HL-60 (cell line): ENCODE measurements around the gene MET.

Source experiments
- DNase-seq, 2 experiments: peaks; one replicate each; pipeline ENCODE4 v3.0.0-alpha.2; 2010 to 2020; ENCODE audit warnings: low read depth in 1 of 2, low spot score in 1 of 2
- H3K27ac ChIP-seq: fragments of 250-450 bp; sonication (Bioruptor Pico); replicated peaks from 2 replicates; pipeline ENCODE4 v1.5.1; 2020; ENCODE audit warnings: mild to moderate bottlenecking, moderate library complexity
- H3K27me3 ChIP-seq: fragments of 250-450 bp; sonication (Bioruptor Pico); 2 replicates; pipeline ENCODE4 v1.5.1; 2021; ENCODE audit warnings: mild to moderate bottlenecking, moderate library complexity; ENCODE audit not compliant: insufficient read depth, poor library complexity, severe bottlenecking
- H3K4me3 ChIP-seq: replicated peaks from 2 replicates; pipeline ENCODE4 v1.5.1; 2011; ENCODE audit warnings: mild to moderate bottlenecking, control low read depth, low read length; ENCODE audit not compliant: insufficient read depth
- GABPA ChIP-seq: IDR thresholded peaks from 2 replicates; pipeline ENCODE4 v1.6.1; 2012; ENCODE audit warnings: low read depth
- POLR2AphosphoS5 ChIP-seq: IDR thresholded peaks from 2 replicates; pipeline ENCODE4 v1.6.1; 2012; ENCODE audit warnings: low read depth
- SPI1 ChIP-seq: IDR thresholded peaks from 2 replicates; pipeline ENCODE4 v1.6.1; 2012; ENCODE audit warnings: low read depth, mild to moderate bottlenecking, borderline replicate concordance
- TF ChIP-seq, protein P1 (sequence below): IDR thresholded peaks from 2 replicates; pipeline ENCODE4 v1.6.1; 2012; ENCODE audit warnings: low read depth; ENCODE audit not compliant: insufficient replicate concordance
- TF ChIP-seq, protein P2 (sequence below): IDR thresholded peaks from one replicate; pipeline ENCODE4 v1.5.1; 2011; ENCODE audit warnings: low read length, control low read depth, inconsistent platforms; ENCODE audit not compliant: insufficient read depth

The MET gene

DNA sequence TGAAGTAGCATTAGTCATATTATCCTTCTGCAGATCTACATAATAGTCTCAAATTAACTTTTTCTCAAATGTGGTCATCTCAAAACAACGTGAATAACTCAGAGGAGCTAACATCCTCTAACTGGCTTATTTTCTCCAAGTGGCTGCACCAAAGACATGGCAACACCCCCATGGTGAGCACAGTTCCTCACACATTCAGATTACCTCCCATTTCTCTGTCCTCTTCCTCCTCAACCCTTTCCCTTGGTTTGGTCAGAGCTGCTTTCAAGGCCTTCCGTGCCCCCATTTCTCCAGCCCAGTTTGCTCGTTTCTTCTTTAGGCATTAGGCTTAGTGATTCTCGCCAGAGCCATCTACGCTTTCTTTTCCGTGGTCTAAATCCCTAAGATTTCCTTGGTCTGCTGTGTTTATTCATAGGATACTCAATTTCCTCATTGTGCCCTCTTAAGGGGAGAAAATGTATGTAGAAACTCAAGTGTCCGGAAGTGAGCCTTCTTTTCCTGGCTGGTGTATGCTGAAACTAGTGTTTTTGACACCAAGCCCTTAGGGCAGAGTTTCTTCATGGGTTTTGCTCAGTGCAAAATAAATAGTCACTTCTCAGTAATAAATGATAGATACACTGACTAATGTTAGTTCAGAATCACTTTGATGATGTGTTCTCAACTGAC lies 2.6 kb downstream of the MET start:
- H3K4me3 ChIP-seq = no peak overlapping the region
- no peak for DNase-seq
- no peak overlapping the region for H3K27ac ChIP-seq
- H3K27me3 ChIP-seq = peaks cover 23% of the 10 kb centered on the region
- TF ChIP-seq, protein P1, sequence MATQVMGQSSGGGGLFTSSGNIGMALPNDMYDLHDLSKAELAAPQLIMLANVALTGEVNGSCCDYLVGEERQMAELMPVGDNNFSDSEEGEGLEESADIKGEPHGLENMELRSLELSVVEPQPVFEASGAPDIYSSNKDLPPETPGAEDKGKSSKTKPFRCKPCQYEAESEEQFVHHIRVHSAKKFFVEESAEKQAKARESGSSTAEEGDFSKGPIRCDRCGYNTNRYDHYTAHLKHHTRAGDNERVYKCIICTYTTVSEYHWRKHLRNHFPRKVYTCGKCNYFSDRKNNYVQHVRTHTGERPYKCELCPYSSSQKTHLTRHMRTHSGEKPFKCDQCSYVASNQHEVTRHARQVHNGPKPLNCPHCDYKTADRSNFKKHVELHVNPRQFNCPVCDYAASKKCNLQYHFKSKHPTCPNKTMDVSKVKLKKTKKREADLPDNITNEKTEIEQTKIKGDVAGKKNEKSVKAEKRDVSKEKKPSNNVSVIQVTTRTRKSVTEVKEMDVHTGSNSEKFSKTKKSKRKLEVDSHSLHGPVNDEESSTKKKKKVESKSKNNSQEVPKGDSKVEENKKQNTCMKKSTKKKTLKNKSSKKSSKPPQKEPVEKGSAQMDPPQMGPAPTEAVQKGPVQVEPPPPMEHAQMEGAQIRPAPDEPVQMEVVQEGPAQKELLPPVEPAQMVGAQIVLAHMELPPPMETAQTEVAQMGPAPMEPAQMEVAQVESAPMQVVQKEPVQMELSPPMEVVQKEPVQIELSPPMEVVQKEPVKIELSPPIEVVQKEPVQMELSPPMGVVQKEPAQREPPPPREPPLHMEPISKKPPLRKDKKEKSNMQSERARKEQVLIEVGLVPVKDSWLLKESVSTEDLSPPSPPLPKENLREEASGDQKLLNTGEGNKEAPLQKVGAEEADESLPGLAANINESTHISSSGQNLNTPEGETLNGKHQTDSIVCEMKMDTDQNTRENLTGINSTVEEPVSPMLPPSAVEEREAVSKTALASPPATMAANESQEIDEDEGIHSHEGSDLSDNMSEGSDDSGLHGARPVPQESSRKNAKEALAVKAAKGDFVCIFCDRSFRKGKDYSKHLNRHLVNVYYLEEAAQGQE = no peak
- no peak for TF ChIP-seq GABPA
- no peak for TF ChIP-seq POLR2AphosphoS5
- TF ChIP-seq SPI1 = no peak
- TF ChIP-seq, protein P2, sequence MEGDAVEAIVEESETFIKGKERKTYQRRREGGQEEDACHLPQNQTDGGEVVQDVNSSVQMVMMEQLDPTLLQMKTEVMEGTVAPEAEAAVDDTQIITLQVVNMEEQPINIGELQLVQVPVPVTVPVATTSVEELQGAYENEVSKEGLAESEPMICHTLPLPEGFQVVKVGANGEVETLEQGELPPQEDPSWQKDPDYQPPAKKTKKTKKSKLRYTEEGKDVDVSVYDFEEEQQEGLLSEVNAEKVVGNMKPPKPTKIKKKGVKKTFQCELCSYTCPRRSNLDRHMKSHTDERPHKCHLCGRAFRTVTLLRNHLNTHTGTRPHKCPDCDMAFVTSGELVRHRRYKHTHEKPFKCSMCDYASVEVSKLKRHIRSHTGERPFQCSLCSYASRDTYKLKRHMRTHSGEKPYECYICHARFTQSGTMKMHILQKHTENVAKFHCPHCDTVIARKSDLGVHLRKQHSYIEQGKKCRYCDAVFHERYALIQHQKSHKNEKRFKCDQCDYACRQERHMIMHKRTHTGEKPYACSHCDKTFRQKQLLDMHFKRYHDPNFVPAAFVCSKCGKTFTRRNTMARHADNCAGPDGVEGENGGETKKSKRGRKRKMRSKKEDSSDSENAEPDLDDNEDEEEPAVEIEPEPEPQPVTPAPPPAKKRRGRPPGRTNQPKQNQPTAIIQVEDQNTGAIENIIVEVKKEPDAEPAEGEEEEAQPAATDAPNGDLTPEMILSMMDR = no peak

DNA sequence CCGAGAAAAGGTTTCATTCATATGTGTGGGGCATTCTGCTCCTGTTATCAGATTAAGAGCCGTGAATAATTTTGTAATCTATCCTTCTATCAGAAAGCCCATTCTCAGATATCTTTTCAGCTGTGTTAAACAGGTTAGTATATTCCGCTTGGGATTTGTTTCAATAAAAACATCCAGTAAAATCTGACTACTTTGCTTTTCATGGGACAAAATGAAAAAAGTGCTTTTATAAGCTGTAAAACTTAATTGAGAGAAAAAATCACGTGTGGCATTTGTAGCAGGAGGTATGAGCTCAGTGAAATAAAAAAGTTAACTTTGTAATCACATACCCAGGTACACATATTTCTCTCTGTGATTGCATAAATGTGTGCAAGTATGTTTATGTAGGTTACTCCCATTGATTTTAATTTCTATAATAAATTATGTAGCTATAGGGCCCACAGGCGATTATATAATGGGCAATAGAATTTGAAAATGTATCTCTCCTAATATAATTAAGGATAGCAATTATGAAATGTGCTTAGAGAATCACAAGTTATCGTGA lies 3.9 kb downstream of the MET start:
- peaks cover 22% of the 10 kb centered on the region for H3K27me3 ChIP-seq
- H3K4me3 ChIP-seq = no peak overlapping the region
- DNase-seq = no peak
- TF ChIP-seq GABPA = no peak
- no peak for TF ChIP-seq POLR2AphosphoS5
- TF ChIP-seq, protein P2 = no peak
- no peak overlapping the region for H3K27ac ChIP-seq

DNA sequence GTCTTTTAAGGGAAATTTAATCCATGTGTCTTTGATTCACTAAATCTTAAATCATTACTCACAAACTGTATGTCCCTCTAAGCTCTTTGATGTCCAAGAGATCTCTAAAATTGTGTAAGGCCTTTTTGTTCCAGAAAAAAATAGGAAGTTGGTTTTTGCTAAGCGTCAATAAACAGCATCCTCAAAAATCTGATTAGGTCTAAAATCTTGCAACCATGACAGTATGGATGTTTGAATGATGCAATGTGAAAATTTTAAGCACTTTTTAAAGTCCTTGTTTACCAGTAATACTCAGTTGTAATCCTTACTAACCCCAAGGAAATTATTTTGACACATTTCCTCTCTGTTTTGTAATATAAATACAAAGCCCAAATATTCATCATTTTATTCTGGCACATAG lies 6.8 kb downstream of the MET start:
- Histone ChIP-seq H3K4me3 (no peak overlapping the region), H3K27me3 (peaks cover 7% of the 10 kb centered on the region), H3K27ac (no peak overlapping the region)
- TF ChIP-seq, protein P1 = no peak
- no peak for TF ChIP-seq SPI1
- no peak for TF ChIP-seq GABPA
- no peak for TF ChIP-seq POLR2AphosphoS5
- TF ChIP-seq, protein P2 = no peak
- DNase-seq = no peak

DNA sequence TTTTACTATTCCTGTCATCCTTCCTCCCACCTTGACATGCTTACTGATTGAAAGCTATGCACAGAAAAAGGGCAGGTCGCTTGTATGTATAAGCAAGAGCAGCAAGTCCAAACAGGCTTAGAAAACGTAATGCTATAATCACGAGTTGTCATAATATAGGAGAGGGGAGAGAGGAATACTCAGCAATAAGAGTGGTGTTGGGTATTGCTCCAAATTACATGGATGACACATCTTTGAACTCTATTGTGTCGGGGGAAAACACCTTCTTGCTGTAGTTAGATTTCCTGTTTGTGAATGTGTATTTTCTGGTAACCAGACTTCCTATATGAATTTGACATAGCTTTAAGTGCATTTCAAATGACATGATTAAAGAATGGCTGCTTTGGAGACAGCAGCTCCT lies 7.5 kb downstream of the MET start:
- TF ChIP-seq POLR2AphosphoS5 = no peak
- TF ChIP-seq, protein P2 = no peak
- TF ChIP-seq, protein P1 = no peak
- no peak for DNase-seq

More for the DNA sequence above, 7.5 kb downstream of the MET start:
- Histone ChIP-seq H3K4me3 (no peak overlapping the region), H3K27me3 (peaks cover 7% of the 10 kb centered on the region), H3K27ac (no peak overlapping the region)
